Measurements from ENCODE around the gene GNA14. TPM values are rescaled to one million over a fixed set of nuclear protein-coding genes. Genes with fewer than 3 reads are reported as not detected.
"Not testable (repeated sequence)": the region's sequence is repeated elsewhere in the genome, so short reads cannot be mapped to it uniquely, and the experiment has no call there.

The GNA14 gene
- total and polyA plus RNA-seq, 2 of the 8 experiments (the other 6 are each of a cell fraction or from before 2014, with no cell fraction given) = 3.4 to 6.3 TPM

DNA sequence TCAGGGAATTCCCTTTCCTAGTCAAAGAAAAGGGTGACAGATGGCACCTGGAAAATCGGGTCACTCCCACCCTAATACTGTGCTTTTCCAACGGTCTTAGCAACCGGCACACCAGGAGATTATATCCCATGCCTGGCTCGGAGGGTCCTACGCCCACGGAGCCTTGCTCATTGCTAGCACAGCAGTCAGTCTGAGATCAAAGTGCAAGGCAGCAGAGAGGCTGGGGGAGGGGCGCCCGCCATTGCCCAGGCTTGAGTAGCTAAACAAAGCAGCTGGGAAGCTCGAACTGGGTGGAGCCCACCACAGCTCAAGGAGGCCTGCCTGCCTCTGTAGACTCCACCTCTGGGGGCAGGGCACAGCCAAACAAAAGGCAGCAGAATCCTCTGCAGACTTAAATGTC lies 239.6 kb downstream of the GNA14 start:
- H3K56ac ChIP-seq (replicated peaks; ENCODE audit: insufficient read length, low read depth, low read length); H2BK12ac ChIP-seq (ENCODE audit: low read depth, low read length); H3K14ac ChIP-seq (ENCODE audit: insufficient read length); H3K4me3 ChIP-seq (ENCODE audit: extremely low read depth in 1 of 4, insufficient read depth in 2 of 4, low read depth in 3 of 4, low read length in 4 of 4); H2AFZ ChIP-seq (ENCODE audit: low read length); H3K79me1 ChIP-seq (ENCODE audit: low read depth, low read length); H2BK120ac ChIP-seq (replicated peaks; ENCODE audit: low read depth, low read length); H2AK5ac ChIP-seq (ENCODE audit: low read depth, low read length); H2BK20ac ChIP-seq (ENCODE audit: low read length); H2BK15ac ChIP-seq (ENCODE audit: low read length); H3K23me2 ChIP-seq (ENCODE audit: low read depth, low read length); FAIRE-seq; H3K4me2 ChIP-seq (ENCODE audit: insufficient read depth in 1 of 2, low read depth in 2 of 2, low read length in 2 of 2); H4K91ac ChIP-seq (replicated peaks; ENCODE audit: insufficient read length, low read length); H3K9ac ChIP-seq (replicated peaks in 1 of 4; ENCODE audit: extremely low read depth in 1 of 4, low read depth in 3 of 4, low read length in 3 of 4); H4K20me1 ChIP-seq (replicated peaks in 1 of 2; ENCODE audit: control insufficient read depth in 1 of 2, insufficient read depth in 2 of 2, low read length in 2 of 2); H4K5ac ChIP-seq (ENCODE audit: insufficient read length, low read depth, low read length); H3K18ac ChIP-seq (ENCODE audit: extremely low read depth, low read length); H3K23ac ChIP-seq (ENCODE audit: insufficient read length); POLR2A ChIA-PET (ENCODE audit: partially characterized antibody); H3K27me3 ChIP-seq (replicated peaks in 1 of 4; ENCODE audit: control insufficient read depth in 3 of 4, extremely low read depth in 1 of 4, insufficient read depth in 3 of 4, low read length in 3 of 4); H4K8ac ChIP-seq (ENCODE audit: extremely low read depth, insufficient read depth, low read length); H3K27ac ChIP-seq (ENCODE audit: low read depth, low read length); H3K79me2 ChIP-seq (ENCODE audit: control insufficient read depth in 1 of 2, insufficient read depth in 2 of 2, low read length in 2 of 2); DNase-seq (ENCODE audit: low read depth in 1 of 2, low spot score in 2 of 2); H3K4ac ChIP-seq (replicated peaks; ENCODE audit: insufficient read length, low read depth, low read length); H2BK5ac ChIP-seq (ENCODE audit: low read depth, low read length); H3K4me1 ChIP-seq (replicated peaks in 1 of 4; ENCODE audit: control insufficient read depth in 3 of 4, insufficient read depth in 4 of 4, low read length in 3 of 4): not testable (repeated sequence)
- 76% methylated on average over 8 of the region's 9 CpGs; no CpG with 5 or more reads in 1 of the 2 experiments for WGBS, 2 experiments (ENCODE audit: extremely low coverage in 1 of 2, insufficient coverage in 1 of 2, insufficient read length in 1 of 2, insufficient replicate concordance in 2 of 2, low coverage in 1 of 2, low lambda C conversion rate in 2 of 2, missing lambda C conversion rate in 1 of 2)
- H3K36me3 ChIP-seq (ENCODE audit: control insufficient read depth in 2 of 4, insufficient read depth in 4 of 4, low read length in 3 of 4) = peaks cover 3 to 31% (median 12%) of the 10 kb centered on the region in 4 experiments; a peak in 7 of 8 replicates
- CTCF ChIA-PET (ENCODE audit: partially characterized antibody) = interaction anchor here (1.0 kb wide), 1 partner anchor 25 kb away, joined by 3 read pairs; no protein-coding TSS in a partner anchor
- H3K9me3 ChIP-seq (ENCODE audit: insufficient read depth in 2 of 2, low read depth in 1 of 2, low read length in 1 of 2) = peaks cover 9 to 20% of the 10 kb centered on the region in 2 experiments

Data from H1 (cell line).